D721Med (cell line): ENCODE results near the gene PHF1.
A peak's percentile ranks its signal among the peaks of the same experiment; 100 is the strongest.
"Not testable (repeated sequence)": the region's sequence is repeated elsewhere in the genome, so short reads cannot be mapped to it uniquely, and the experiment has no call there.

Experiments
- DNase-seq: peaks from one replicate; pipeline ENCODE4 v3.0.0; 2011; ENCODE audit warnings: low spot score; ENCODE audit not compliant: insufficient read length
- FAIRE-seq: peaks from 2 replicates; lab custom pipeline; 2011; peaks lifted over from hg19 to GRCh38; lab: Jason Lieb, UNC
- TF ChIP-seq, protein P1 (sequence below): IDR thresholded peaks from 2 replicates; pipeline ENCODE4 v1.5.1; 2012; ENCODE audit warnings: mild to moderate bottlenecking, control low read depth; ENCODE audit not compliant: insufficient read depth; ENCODE audit errors: missing control alignments

PHF1 gene

DNA sequence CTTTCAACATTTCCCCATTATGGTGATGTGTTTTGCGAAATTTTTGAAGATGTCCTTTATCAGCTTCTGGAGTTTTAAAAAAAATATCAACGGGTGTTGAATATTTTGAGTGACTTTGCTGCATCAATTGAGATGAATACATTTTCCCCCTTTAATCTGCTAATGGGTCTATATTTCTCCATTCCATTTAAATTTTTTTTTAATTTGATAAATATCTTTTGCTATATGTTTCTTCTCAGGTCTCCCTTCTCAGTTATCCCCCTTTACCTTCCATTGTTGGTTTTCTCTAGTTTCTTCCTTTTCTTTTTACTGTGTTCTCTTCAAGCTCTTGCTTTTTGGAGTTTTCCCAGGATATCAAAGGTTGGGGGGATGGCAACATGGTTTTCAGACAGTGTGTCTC lies 20.6 kb upstream of the PHF1 start:
- DNase-seq (no peak), FAIRE-seq (no peak)
- TF ChIP-seq, protein P1, sequence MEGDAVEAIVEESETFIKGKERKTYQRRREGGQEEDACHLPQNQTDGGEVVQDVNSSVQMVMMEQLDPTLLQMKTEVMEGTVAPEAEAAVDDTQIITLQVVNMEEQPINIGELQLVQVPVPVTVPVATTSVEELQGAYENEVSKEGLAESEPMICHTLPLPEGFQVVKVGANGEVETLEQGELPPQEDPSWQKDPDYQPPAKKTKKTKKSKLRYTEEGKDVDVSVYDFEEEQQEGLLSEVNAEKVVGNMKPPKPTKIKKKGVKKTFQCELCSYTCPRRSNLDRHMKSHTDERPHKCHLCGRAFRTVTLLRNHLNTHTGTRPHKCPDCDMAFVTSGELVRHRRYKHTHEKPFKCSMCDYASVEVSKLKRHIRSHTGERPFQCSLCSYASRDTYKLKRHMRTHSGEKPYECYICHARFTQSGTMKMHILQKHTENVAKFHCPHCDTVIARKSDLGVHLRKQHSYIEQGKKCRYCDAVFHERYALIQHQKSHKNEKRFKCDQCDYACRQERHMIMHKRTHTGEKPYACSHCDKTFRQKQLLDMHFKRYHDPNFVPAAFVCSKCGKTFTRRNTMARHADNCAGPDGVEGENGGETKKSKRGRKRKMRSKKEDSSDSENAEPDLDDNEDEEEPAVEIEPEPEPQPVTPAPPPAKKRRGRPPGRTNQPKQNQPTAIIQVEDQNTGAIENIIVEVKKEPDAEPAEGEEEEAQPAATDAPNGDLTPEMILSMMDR, result no peak

- TF ChIP-seq, protein P1, result no peak
- FAIRE-seq, result no peak
- no peak for DNase-seq
Measured at GRCh38 chr6:33390767-33391277, 20.0 kb upstream of the PHF1 start.

GRCh38 chr6:33391278-33391921 lies 19.4 kb upstream of the PHF1 start, which contains the start of gene KIFC1:
KIFC1 (plus strand) TSS chr6:33391823; CDS start chr6:33391986, 163 bp downstream.
- FAIRE-seq (no peak), DNase-seq (peak; percentile 80)
- TF ChIP-seq, protein P1, result peak; percentile 85

DNA sequence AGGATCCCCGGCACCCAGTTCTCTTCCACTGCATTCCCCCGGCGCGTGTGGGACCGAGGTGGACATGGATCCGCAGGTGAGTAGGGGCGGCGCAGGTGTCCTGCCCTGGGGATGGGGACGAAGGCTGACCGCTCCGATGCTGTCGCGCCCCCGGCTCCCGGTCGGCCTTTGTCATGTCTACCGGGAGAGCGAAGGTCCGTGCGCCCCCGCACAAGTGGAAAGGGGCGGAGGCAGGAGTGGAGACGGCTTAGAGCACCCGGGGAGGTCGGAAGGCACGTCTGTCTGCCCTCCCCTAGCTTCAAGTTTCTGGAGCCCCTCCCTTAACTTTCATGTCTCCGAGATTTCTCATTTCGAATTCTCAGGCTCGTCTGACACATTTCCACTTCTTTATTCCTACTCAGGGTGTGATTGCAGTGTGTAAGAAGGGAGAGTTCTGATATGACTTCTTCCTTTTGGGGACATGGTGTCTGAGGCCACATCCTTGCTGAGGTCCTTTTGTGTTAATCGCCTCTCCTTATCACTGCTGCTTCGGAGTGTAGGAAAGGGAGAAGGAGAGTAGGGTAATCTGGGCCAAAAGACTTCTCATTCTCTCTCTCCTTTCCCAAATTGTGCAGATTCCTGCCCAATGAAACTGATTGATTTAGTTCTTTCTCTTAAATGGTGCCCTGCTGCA lies 18.8 kb upstream of the PHF1 start:
- TF ChIP-seq, protein P1, result no peak
- DNase-seq, result no peak

DNA sequence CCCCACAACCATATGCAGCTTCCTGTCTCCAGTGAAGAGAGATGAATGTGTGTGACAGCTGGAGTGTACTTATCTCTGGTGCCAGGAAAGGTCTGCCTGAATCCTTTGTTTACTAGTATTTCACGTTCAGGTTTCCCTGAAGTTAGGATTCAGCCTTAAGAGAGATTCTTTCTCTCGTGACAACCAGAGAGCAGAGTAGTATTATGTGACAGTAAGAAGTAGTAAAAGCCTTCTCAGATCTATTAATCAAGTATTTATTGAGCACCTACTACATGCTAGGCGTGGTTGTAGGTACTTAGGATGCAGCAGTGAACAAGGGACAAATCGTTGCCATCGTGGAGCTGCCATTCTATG lies 18.2 kb upstream of the PHF1 start:
- FAIRE-seq (no peak), DNase-seq (no peak)
- TF ChIP-seq, protein P1, result no peak

More for the DNA sequence above, 18.8 kb upstream of the PHF1 start:
- FAIRE-seq, result no peak

- TF ChIP-seq, protein P1, result no peak
- DNase-seq (no peak), FAIRE-seq (no peak)
Measured at GRCh38 chr6:33392979-33393378, 17.8 kb upstream of the PHF1 start.

DNA sequence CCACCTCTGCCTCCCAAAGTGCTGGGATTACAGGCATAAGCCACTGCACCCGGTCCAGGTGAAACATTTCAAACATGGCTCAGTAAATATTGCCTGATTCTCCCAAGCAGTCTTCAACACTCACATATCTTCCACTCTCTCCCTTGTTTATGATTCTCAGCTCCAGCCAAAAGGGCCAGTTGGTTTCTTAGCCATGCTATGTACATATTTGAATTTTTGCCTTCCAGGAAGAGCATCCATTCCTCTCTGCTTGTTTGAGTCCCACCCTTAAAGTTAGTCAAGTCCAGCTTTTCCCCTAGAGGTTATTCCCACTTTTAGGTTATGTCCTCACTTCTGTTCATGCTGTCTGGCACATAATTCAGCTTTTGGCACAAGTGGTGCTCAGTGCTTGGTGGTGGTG lies 13.3 kb upstream of the PHF1 start:
- DNase-seq (no peak), FAIRE-seq (no peak)
- TF ChIP-seq, protein P1, result no peak

DNA sequence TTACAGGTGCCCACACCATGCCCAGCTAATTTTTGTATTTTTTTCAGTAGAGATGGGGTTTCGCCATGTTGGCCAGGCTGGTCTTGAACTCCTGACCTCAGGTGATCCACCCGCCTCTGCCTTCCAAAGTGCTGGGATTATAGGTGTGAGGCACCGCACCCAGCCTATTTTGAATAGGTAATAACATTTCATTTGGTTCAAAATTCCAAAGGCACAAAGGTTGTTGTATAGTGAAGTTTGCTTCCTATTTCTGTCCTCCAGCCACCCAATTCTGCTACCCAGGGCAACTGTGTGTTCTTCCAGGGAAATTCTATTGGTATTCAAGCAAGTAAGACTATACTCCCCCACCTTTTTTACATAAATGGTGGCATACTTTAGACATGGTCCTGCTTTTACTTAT lies 12.2 kb upstream of the PHF1 start:
- FAIRE-seq, DNase-seq: not testable (repeated sequence)

DNA sequence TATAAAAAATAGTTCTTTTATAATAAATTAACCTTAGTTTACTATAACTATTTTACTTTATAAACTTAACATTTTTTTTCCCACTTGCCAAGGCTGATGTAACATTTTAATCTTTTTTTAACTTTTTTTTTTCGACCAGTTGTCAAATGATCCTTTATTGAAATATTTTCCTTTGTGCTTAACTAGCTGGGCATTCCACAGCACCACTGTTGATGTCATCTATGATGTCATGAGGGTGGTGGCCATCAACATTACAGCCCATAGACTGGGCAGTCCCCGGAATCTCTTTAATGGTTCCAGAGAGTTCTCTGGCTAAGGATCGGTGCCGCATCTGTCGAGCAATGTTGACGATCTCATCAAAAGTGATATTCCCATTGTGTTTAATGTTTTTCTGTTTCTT lies 10.9 kb upstream of the PHF1 start:
- FAIRE-seq, DNase-seq: not testable (repeated sequence)
